HG02642 (cell line): Measurements from ENCODE around the gene PIGO.
A peak's percentile ranks its signal among the peaks of the same experiment; 100 is the strongest.

Experiments
- ATAC-seq: cut with Tn5 transposase; IDR thresholded peaks from one replicate; pipeline ENCODE4 v1.9.1; 2021; ENCODE audit warnings: mild to moderate bottlenecking; ENCODE audit not compliant: unreplicated experiment, poor library complexity

Gene PIGO

DNA sequence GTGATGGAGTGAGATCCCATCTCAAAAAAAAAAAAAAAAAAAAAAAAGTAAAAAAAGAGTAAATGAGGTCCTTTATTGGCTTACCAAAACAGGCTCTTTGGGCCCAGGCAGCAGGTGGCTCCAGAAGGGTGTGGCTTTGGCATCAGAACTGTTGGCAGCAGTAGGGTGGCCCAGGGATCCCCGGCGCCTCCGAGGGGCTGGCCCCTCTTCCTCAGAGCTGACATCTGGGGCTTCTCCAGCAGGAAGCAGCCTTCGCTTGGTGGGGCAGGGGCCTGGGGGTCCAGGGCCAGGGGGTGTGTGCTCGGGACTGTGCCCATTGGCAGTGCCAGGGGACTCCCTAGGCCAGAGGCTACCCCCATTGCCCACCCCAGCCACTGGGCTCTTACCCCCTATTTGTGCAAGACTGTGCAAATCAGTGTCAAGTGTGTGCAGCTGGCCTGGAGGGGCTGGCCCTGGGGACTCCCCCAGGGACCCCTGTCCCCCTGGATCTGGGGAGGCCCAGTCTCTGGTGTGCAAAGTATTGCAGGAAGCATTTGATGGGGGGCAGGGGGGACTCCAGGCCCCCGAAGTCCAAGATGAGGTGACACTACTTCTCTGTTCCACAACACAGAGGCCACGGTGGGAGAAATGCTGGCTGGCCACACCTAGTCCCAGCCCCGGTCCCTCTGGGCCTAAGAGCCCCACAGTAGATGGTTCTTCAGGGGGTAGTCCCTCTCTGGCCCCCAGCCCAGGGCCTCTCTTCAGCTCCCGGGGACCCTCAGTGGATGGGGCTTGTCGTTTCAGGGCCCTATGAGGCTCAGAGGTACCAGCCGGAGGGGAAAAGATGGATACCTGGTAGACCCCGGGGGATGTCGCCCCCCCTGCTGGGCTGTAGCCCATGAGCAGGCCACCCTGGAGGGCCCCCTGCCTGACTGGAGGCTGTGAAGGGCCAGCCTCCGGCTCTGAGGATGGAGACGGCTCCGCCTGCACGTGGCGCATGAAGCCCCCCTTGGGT is 11.2 kb upstream of the PIGO start:
- no peak for ATAC-seq

DNA sequence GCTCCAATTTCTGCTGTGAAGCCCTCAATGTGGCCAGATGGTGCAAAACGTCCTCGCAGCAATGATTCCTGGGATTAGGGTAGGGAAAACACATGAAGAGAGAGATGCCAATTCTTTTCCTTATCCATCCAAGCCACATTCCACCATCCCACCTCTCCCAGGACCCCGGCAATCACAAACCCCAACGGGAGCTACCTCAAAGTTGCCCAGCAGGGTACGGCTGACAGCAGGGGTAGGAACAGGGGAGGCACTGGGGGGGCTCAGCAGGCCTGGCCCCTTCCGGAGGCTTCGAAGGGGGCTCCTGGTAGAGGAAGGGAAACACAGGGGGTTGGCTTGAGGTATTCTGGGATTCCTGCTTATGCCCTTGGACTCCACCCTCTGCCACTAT is 9.9 kb upstream of the PIGO start:
- no peak for ATAC-seq

DNA sequence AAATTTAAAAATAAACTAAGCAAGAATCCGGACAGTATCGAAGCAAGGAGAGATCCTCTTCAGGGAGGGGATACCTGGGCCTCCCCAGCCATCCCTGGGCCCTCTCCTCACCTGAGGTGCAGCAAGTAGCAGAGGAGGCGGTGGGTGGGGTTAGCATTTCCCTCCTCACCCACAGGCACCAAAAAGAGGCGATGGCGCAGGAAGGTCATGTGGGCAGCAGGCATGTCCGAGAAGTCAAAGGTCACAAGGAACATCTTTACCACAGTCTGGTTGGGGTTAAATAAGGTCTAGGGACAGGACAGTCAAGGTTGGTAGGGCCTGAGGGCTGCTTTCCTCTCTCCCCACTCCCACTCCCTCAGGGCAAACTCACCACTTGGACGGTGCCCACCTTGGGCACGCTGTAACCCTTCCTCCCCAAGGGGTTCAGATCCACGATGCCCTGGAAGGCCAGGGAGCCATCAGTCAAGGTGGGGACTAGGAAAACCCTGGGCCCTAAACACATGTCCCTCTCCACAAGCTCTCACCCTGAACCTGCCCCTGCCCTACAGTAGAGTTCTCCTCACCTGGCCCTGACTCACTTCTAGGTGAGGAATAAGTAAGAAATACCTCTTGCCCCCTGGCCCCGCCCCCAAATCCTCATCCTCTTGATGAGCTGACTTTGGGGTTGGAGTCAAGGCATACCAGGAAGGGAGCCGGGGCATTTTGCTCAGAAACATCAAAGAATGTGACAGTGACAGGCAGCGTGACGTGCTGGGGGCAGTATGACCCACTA is 9.4 kb upstream of the PIGO start:
- no peak for ATAC-seq

DNA sequence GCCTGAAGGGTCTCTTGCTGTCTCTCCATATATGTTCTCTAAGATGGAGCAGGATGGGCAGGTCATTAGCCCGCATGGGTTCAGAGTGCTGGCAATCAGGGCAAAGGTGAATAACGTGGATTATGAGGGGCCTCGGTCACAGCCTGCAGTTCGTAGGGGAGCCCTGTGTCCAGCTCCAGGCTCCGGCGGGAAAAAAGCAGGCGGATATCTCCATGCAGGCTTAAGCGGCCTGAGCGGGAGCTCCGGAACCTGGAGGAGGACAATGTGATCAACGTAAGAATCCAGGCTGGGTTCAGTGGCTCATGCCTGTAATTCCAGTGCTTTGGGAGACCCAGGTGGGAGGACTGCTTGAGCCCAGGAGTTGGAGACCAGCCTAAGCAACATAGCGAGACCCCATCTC is 8.7 kb upstream of the PIGO start:
- no peak for ATAC-seq

DNA sequence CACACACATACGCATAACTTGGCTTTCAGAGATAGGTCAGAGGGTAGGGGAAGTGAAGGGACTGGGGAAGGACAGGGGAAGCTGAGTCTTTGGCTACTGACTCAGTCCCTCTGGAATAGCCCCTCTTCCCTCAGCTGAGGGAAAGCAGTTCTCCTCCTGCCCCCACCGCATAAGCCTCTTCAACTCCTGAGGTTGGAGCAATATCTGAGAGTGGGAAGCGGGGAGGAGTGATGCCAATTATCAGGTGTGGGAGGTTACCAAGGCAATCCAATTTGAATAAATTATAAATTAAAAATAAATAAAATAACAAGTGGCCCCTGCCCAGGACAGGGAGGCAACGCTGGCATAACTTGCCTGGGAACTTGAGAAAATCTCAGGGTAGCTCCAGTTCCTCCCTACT is 8.2 kb upstream of the PIGO start:
- ATAC-seq = no peak

DNA sequence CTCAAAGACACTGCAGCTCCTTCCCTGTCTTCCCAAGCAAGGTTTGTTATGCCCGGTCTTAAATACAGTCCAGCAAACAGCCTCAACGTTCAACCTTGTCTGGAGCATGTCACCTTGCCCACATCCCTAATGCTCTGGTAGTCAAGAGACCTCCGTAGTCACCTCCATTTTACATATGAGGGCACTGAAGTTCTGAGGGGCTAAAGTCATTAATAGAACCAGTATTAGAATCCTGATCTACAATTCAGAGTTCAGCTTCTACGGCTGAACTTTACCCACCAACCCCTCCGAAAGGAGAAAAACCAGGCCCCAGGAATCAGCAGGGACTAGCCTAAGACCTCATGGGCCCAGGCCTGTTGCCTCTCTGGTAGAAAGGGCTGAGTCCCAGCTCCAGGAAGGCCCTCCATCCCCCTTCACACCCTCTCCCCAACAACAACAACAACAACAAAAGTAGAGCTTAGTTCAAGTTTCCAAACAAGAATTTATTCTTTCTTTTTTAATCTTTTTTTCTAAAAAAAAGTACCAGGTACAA is 7.3 kb upstream of the PIGO start:
- ATAC-seq = no peak

DNA sequence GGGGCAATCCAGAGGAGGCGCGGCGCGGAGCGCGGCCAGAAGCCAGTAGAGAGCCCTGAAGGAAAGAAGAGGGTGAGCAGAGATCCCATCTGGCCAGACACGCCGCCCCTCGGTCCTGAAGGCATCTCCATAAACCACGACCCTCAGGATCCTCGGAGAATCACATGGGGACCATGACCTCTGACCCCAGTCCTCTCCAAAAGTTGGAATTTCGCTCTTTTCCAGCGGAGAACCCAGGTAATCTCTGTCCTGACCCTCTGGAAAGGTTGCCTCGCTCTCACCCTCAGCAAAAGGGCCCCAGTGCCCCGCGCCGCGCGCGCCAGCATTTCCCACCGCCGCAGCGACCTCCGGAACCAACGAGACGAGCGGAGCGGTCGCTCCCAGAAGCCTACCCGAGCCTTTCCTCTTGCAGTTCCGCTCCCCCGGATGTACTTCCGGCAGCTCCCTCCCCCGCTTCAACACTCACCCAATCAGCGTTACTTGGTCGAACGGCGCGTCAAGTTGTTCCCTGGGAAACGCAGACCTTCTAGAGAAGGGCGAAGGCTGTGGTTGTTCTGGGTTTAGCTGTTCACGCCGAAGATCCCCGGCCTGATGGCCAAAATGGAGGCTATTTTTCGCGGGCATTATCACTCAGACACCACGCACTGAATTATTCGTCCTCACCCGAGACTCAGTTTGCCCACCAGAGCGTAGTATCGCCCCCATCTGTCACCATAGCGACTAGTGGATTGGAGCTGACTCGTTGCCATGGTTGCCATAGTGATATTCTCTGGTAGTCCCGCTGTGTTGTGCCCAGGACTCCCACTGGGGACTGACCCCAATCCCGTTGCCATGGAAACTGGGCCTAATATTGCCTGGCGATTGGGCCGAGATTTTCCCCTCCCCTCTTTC is 6.6 kb upstream of the PIGO start, which contains the start of gene STOML2:
STOML2 (minus strand) TSS at position 363 of the 891 bp plus-strand sequence; CDS start at position 326, 37 bp downstream.
- peak; percentile 94 for ATAC-seq

DNA sequence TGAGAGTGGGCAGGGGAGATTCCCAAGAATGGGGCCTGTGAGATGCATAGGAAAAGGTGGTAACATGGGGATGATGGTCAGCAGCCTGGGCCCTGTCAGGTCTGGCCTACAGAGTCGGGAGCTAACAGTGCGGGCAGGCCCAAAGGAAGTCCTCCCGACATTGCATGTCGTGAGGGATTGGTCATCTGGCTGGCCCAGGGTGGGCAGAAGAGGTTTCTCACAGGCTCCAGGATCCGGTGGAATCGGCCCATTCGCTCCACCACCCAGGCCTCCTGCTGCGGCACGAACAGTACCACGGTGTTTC is 6.0 kb upstream of the PIGO start:
- peak; percentile 10 for ATAC-seq

DNA sequence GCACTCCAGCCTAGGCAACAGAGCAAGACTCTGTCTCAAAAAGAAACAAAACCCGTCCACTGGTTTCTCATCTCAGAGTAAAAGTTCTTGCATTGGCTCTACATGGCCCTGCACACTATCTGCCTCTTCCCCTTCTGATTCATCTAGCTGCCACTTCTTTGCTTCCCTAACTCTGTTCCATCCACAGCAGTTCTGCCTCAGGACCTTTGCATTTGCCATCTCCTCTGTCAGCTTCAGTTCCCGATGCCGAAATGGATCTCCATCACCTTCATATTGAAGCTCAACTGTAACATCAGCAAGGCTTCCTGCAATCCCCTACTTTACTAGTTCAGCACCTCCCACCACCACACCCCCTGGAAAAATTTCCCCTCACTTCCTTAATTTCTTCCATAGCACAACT is 1.2 kb upstream of the PIGO start:
- ATAC-seq = no peak

GRCh38 chr9:35091536-35091935 is 4.9 kb downstream of the PIGO start:
- no peak for ATAC-seq

- ATAC-seq = no peak
Observed at GRCh38 chr9:35089434-35089833, 7.0 kb downstream of the PIGO start.

DNA sequence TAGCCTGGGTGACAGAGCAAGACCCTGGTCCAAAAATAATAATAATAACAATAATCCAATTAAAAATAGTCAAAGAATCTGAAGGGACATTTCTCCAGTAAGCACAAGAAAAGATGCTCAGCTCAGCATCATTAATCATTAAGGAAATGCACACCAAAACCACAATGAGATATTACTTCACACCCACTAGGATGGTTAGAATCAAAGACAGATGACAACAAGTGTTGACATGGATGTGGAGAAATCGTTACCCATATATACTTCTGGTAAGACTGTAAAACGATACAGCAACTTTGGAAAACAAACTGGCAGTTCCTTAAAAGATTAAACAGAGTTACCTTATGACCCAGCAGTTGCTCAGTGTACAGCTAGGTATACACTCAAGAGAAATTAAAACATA is 11.3 kb downstream of the PIGO start:
- no peak for ATAC-seq

GRCh38 chr9:35079426-35080341 is 16.7 kb downstream of the PIGO start, which contains the start of gene FANCG:
FANCG (minus strand) TSS chr9:35079942; CDS start chr9:35079524, 418 bp downstream.
- peak; percentile 91 for ATAC-seq

DNA sequence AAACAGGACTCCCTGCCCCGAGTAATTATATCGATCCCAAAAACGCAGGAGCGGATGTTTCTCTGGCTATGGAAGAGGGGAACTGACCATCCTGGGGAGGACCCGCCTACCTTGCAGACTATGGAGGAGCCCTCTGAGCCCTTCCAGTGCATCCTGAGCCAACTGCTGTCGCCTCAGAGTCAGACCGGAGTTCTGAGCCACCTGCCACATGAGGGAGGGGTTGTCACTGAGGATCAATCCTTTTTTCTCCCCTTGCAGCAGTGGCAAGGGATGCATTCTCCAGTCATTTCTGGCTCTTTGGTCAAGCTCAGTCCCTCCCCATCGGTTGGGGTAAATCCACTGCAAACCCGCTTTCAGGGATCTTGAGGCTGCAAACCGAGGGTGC is 17.4 kb downstream of the PIGO start:
- ATAC-seq = no peak

DNA sequence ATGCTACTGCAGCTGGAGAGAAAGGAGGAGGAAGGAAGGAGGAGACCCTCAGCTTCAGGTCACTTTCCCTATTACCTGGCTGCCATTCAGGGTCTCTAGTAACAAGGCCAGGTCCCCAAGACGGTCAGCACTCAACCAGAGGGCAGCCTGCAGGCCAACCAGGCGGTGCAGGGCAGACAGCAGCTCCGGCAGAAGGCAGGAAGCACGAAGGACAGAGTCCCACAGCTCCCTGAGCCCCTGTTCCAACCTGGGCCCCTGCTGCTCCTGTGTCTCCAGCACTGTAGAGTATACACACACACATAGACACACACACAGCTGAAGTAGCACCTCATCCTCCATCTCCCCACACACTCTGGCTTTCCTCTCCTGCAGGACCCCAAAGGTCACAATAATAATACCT is 18.3 kb downstream of the PIGO start:
- no peak for ATAC-seq

DNA sequence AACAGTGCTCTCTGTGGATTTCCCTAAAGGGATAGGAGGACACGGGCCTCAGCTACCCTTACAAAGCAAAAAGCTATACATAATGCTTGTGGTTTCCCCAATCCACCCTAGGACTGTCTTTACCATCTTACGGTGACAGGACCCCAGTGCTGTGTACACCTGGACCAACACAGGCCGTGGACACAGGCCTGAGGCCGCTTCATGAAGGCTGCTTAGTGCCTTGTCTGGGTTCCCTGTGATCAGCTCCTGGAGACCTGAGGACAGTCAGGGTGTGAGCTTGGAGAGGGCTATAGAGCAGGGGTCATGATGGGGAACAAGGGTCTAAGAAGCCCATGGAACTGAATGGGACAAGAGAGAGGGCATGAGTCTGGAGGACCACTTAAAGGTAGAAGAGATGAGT is 19.5 kb downstream of the PIGO start:
- no peak for ATAC-seq

DNA sequence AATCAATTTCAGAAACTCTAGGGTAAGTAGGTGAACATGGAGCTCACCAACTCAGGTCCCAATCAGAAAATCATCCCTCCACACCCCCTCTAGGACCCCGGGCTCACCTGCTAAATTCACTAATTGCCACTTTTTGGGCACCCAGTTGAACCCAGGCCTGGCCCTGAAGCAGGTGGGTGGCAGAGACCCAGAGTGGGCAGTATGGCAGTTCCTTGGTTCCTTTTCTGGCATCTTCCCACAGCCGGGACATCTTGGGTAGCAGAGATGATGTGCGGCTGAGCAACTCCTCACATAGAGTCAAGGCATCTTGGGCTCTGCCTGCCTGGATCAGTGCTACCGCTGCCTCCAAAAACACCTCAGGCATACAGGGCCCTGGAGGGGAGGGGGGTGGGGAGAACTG is 21.0 kb downstream of the PIGO start:
- ATAC-seq = no peak

- ATAC-seq = no peak
Observed at GRCh38 chr9:35074791-35075190, 21.6 kb downstream of the PIGO start.

DNA sequence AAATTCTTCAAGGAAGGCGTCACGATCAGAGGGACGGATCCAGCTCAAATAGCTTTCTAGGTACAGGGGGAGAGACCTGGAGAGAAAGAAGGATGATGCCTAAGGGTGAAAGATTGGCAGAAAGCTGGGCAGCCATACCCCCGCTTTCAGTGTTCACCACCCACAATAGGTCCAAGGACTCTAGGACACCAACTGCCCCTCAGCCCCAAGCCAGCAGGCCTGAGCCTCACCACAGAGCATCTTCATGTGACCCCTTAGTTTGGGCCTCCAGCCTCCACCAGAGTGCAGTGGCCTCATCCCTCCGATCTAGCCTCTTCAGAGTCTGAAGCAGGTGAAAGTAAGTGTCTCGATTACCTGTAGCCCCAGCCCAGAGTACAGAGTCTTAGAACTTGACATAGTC is 22.2 kb downstream of the PIGO start:
- ATAC-seq = no peak
